Gastroesophageal sphincter (tissue), 3 donors: ENCODE measurements around the gene PFN4.

Experiments used
- POLR2A ChIP-seq, 2 donors: fragments of 450-650 bp; IDR thresholded peaks; one replicate each; pipeline ENCODE4 v1.6.1; 2017; ENCODE audit warnings: antibody characterized with exemption in 2 of 2, mild to moderate bottlenecking in 2 of 2, moderate library complexity in 1 of 2
- POLR2AphosphoS5 ChIP-seq: sonication (generic); formaldehyde crosslinking; IDR thresholded peaks from one replicate; pipeline ENCODE4 v1.6.1; 2017; ENCODE audit warnings: antibody characterized with exemption
- TF ChIP-seq, protein P1 (sequence below), 4 experiments: fragments of 200-600 bp in 2 of 4; fragments of 450-650 bp in 2 of 4; sonication (generic) in 1 of 4; IDR thresholded peaks; one replicate each; pipeline ENCODE4 v1.5.1; 2017 to 2019; ENCODE audit warnings: antibody characterized with exemption in 4 of 4, mild to moderate bottlenecking in 2 of 4, moderate library complexity in 2 of 4

DNA sequence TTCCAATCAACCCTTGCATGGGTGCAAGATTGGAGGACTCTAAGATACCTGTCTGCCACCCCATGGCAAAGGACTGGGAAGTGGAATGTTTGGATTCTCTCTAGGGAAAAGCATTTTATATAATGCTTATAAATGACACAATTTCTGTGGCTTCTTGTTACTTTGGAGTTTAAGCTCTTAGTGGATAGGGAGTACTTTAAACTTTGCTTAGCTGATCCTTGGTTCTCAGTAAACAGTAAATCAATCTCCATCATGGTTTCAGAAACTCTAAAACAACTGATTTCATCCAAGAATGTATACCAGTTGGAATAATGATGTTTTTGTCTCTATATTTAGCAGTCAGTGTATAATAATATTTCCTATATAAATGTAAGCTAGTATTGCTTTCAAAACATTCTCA lies 37.6 kb upstream of the PFN4 start:
- TF ChIP-seq, protein P1, sequence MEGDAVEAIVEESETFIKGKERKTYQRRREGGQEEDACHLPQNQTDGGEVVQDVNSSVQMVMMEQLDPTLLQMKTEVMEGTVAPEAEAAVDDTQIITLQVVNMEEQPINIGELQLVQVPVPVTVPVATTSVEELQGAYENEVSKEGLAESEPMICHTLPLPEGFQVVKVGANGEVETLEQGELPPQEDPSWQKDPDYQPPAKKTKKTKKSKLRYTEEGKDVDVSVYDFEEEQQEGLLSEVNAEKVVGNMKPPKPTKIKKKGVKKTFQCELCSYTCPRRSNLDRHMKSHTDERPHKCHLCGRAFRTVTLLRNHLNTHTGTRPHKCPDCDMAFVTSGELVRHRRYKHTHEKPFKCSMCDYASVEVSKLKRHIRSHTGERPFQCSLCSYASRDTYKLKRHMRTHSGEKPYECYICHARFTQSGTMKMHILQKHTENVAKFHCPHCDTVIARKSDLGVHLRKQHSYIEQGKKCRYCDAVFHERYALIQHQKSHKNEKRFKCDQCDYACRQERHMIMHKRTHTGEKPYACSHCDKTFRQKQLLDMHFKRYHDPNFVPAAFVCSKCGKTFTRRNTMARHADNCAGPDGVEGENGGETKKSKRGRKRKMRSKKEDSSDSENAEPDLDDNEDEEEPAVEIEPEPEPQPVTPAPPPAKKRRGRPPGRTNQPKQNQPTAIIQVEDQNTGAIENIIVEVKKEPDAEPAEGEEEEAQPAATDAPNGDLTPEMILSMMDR (IDR thresholded peaks at IDR 0.05), result no peak
- TF ChIP-seq POLR2AphosphoS5 (no peak), POLR2A (IDR thresholded peaks at IDR 0.05) (no peak)
